ENCODE results near the gene BRSK1. TPM values are rescaled to one million over a fixed set of nuclear protein-coding genes. Genes with fewer than 3 reads are reported as not detected.
A peak's percentile ranks its signal among the peaks of the same experiment; 100 is the strongest.

Gene BRSK1
- polyA plus RNA-seq, 3 donors = not detected

GRCh38 chr19:55308281-55308680 is 24.5 kb downstream of the BRSK1 start:
- H3K27me3 ChIP-seq (ENCODE audit: control insufficient read depth in 2 of 2, insufficient read depth in 2 of 2, low read length in 2 of 2) = no peaks in the 10 kb centered on the region
- Mint-ChIP-seq H3K27me3 (ENCODE audit: low read depth in 3 of 3) (peaks cover 0 to 3% (median 2%) of the 10 kb centered on the region in 3 donors), H3K9me3 (peaks cover 0 to 13% (median 6%) of the 10 kb centered on the region in 7 donors), H3K4me3 (no peak overlapping the region), H3K4me1 (peaks cover 5% of the 10 kb centered on the region), H3K27ac (no peak overlapping the region), H3K36me3 (peaks cover 9 to 12% of the 10 kb centered on the region in 2 donors)
- peaks cover 8 to 9% of the 10 kb centered on the region in 2 donors for H3K36me3 ChIP-seq (replicated peaks in 1 of 2; ENCODE audit: control insufficient read depth in 1 of 2, insufficient read depth in 2 of 2, low read length in 2 of 2)
- H3K4me2 ChIP-seq (replicated peaks; ENCODE audit: extremely low read depth, low read length, poor library complexity, severe bottlenecking) = no peak overlapping the region
- peaks cover 26% of the 10 kb centered on the region for H4K20me1 ChIP-seq (ENCODE audit: insufficient read depth, low read length)
- 100% methylated on average over 7 of the region's 11 CpGs for WGBS (ENCODE audit: insufficient coverage)
- TF ChIP-seq, protein P1, sequence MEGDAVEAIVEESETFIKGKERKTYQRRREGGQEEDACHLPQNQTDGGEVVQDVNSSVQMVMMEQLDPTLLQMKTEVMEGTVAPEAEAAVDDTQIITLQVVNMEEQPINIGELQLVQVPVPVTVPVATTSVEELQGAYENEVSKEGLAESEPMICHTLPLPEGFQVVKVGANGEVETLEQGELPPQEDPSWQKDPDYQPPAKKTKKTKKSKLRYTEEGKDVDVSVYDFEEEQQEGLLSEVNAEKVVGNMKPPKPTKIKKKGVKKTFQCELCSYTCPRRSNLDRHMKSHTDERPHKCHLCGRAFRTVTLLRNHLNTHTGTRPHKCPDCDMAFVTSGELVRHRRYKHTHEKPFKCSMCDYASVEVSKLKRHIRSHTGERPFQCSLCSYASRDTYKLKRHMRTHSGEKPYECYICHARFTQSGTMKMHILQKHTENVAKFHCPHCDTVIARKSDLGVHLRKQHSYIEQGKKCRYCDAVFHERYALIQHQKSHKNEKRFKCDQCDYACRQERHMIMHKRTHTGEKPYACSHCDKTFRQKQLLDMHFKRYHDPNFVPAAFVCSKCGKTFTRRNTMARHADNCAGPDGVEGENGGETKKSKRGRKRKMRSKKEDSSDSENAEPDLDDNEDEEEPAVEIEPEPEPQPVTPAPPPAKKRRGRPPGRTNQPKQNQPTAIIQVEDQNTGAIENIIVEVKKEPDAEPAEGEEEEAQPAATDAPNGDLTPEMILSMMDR (IDR thresholded peaks at IDR 0.05) = no peak
- H3K4me1 ChIP-seq (ENCODE audit: control insufficient read depth in 1 of 2, insufficient read depth in 2 of 2, low read length in 2 of 2) = no peaks in the 10 kb centered on the region
- intact Hi-C loops (cut with micrococcal nuclease) = no loop called here
- peaks cover 0 to 13% of the 10 kb centered on the region in 2 donors for H3K9me3 ChIP-seq (replicated peaks in 1 of 2; ENCODE audit: control insufficient read depth in 1 of 2, insufficient read depth in 1 of 2, low read length in 2 of 2)
- no peak for DNase-seq
- H3K9ac ChIP-seq (ENCODE audit: insufficient read depth, low read length, poor library complexity, severe bottlenecking) = no peak overlapping the region
- H3K27ac ChIP-seq (ENCODE audit: low read depth in 1 of 2, low read length in 2 of 2) = no peak overlapping the region
- no peak overlapping the region for H2AFZ ChIP-seq (ENCODE audit: insufficient read depth, low read depth, low read length, poor library complexity, severe bottlenecking)
- no peaks in the 10 kb centered on the region for H3K79me2 ChIP-seq (ENCODE audit: insufficient read depth, low read length)
- no peak overlapping the region for H3K4me3 ChIP-seq (replicated peaks in 1 of 3; ENCODE audit: low read depth in 2 of 3, low read length in 3 of 3)

- WGBS (ENCODE audit: insufficient coverage) = 91% methylated on average over 5 of the region's 5 CpGs
- Mint-ChIP-seq H3K4me1 (peaks cover 11% of the 10 kb centered on the region), H3K36me3 (peaks cover 20 to 24% of the 10 kb centered on the region in 2 donors), H3K27me3 (ENCODE audit: low read depth in 3 of 3) (peaks cover 0 to 3% (median 2%) of the 10 kb centered on the region in 3 donors), H3K27ac (peak overlapping the region in 1 of 7 donors; percentile 13), H3K4me3 (no peak overlapping the region), H3K9me3 (peaks cover 0 to 13% (median 6%) of the 10 kb centered on the region in 7 donors)
- Histone ChIP-seq H3K9me3 (replicated peaks in 1 of 2; ENCODE audit: control insufficient read depth in 1 of 2, insufficient read depth in 1 of 2, low read length in 2 of 2) (peaks cover 0 to 13% of the 10 kb centered on the region in 2 donors), H2AFZ (ENCODE audit: insufficient read depth, low read depth, low read length, poor library complexity, severe bottlenecking) (no peak overlapping the region), H3K79me2 (ENCODE audit: insufficient read depth, low read length) (no peaks in the 10 kb centered on the region), H3K27ac (ENCODE audit: low read depth in 1 of 2, low read length in 2 of 2) (no peak overlapping the region), H3K27me3 (ENCODE audit: control insufficient read depth in 2 of 2, insufficient read depth in 2 of 2, low read length in 2 of 2) (no peaks in the 10 kb centered on the region), H3K4me3 (replicated peaks in 1 of 3; ENCODE audit: low read depth in 2 of 3, low read length in 3 of 3) (no peak overlapping the region), H3K9ac (ENCODE audit: insufficient read depth, low read length, poor library complexity, severe bottlenecking) (no peak overlapping the region), H3K36me3 (replicated peaks in 1 of 2; ENCODE audit: control insufficient read depth in 1 of 2, insufficient read depth in 2 of 2, low read length in 2 of 2) (peaks cover 15 to 21% of the 10 kb centered on the region in 2 donors), H3K4me2 (replicated peaks; ENCODE audit: extremely low read depth, low read length, poor library complexity, severe bottlenecking) (no peak overlapping the region), H4K20me1 (ENCODE audit: insufficient read depth, low read length) (peaks cover 37% of the 10 kb centered on the region), H3K4me1 (ENCODE audit: control insufficient read depth in 1 of 2, insufficient read depth in 2 of 2, low read length in 2 of 2) (no peaks in the 10 kb centered on the region)
- intact Hi-C loops (cut with micrococcal nuclease) = no loop called here
- TF ChIP-seq, protein P1 (IDR thresholded peaks at IDR 0.05) = no peak
- no peak for DNase-seq
These were observed 25.7 kb downstream of the BRSK1 start for GRCh38 chr19:55309448-55309847.
